ENCODE data around the gene BANF2. TPM values are rescaled to one million over a fixed set of nuclear protein-coding genes. Genes with fewer than 3 reads are reported as not detected.
A peak's percentile ranks its signal among the peaks of the same experiment; 100 is the strongest.

BANF2 gene
- total RNA-seq, 4 donors from 2014 or later: not detected

DNA sequence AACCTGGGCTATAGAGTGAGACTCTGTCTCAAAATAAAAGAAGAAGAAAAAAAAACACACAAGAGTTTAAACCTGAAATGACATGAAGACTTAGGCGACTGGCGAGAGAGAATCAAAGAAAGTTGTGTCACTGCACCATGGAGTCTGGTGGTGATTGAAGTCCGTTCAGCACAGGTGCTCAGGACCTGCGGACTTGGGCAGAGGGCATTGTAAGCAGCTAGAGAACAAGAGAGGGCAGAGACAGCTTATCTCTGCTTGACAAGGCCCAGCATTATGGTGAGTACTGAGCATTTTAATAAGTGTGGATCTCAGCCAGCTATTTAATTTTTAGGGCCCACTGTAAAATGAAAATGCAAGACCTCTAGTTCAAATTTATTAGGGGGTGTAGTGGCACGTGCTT lies 31.5 kb downstream of the BANF2 start:
- Histone ChIP-seq H3K27me3 (no peaks in the 10 kb centered on the region), H3K9me3 (no peaks in the 10 kb centered on the region), H3K4me1 (peaks cover 0 to 14% (median 0%) of the 10 kb centered on the region in 4 donors), H3K4me3 (no peak overlapping the region), H3K27ac (no peak overlapping the region), H3K36me3 (no peaks in the 10 kb centered on the region)
- TF ChIP-seq, protein P1, sequence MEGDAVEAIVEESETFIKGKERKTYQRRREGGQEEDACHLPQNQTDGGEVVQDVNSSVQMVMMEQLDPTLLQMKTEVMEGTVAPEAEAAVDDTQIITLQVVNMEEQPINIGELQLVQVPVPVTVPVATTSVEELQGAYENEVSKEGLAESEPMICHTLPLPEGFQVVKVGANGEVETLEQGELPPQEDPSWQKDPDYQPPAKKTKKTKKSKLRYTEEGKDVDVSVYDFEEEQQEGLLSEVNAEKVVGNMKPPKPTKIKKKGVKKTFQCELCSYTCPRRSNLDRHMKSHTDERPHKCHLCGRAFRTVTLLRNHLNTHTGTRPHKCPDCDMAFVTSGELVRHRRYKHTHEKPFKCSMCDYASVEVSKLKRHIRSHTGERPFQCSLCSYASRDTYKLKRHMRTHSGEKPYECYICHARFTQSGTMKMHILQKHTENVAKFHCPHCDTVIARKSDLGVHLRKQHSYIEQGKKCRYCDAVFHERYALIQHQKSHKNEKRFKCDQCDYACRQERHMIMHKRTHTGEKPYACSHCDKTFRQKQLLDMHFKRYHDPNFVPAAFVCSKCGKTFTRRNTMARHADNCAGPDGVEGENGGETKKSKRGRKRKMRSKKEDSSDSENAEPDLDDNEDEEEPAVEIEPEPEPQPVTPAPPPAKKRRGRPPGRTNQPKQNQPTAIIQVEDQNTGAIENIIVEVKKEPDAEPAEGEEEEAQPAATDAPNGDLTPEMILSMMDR (IDR thresholded peaks at IDR 0.05): no peak
- TF ChIP-seq POLR2A (IDR thresholded peaks at IDR 0.05): no peak
- peak in 1 of 3 donors; percentile 62 for DNase-seq

DNA sequence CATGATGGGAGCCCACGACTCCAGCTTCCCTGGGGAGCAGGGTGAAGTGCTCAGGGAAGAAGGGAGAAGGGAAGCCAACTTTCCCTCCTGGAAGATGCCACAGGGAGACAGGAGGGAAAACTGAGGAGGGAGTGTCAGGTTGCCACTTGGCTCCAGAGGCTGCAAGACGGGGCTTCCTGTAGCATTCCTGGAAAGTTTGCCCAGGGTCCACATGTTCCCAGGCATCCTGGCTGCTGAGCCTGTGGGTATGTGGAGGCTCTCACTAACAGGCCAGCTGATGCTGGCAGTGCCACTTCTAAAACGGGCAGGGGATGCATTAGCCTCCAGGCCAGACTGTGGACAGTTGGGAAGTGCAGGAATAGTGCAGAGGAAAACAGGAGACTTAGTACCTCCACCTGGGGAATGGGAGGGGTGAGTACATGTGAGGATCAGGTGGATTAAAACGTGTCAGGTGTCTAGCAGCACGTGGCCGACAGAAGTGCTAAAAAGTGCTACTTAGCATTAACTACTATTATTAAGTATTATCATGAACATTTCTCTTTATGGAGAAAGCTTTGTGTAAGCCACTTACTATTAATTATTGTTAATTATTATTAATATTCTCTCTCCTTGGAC lies 33.2 kb downstream of the BANF2 start:
- H3K9me3 ChIP-seq: no peaks in the 10 kb centered on the region
- TF ChIP-seq, protein P1 (IDR thresholded peaks at IDR 0.05): no peak
- TF ChIP-seq POLR2A (IDR thresholded peaks at IDR 0.05): no peak
- H3K4me1 ChIP-seq: peaks cover 0 to 14% (median 0%) of the 10 kb centered on the region in 4 donors
- H3K27ac ChIP-seq: no peak overlapping the region
- H3K4me3 ChIP-seq: no peak overlapping the region
- H3K27me3 ChIP-seq: no peaks in the 10 kb centered on the region
- no peak for DNase-seq
- no peaks in the 10 kb centered on the region for H3K36me3 ChIP-seq

DNA sequence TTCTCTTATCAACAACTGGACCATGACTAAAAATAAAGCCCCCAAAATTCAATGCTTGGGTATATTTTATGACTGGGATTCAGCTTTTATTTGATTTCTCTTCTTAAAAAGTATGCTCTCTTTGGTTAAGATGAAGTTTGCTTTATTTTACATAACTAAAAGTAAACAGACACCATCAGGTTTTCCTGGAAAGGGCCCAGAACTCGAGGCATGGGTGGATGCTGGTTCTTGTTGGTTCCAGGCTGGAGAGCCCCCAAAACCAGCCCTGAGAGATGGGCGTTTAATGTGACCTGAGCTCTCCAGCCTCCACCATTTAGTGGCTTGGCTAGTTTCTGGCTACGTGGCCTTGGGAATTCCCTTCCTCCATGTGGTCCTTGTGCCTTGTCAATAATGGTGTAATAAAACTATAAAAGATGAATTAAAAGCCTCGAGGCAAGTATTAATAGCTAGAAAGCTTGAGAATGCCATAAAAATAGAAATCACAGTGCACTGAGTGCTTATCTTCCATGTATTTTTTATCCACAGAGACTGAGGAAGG lies 34.1 kb downstream of the BANF2 start:
- no peaks in the 10 kb centered on the region for H3K36me3 ChIP-seq
- peaks cover 0 to 14% (median 0%) of the 10 kb centered on the region in 4 donors for H3K4me1 ChIP-seq
- DNase-seq: no peak
- H3K27ac ChIP-seq: no peak overlapping the region
- H3K9me3 ChIP-seq: no peaks in the 10 kb centered on the region
- TF ChIP-seq, protein P1 (IDR thresholded peaks at IDR 0.05): no peak
- no peak for TF ChIP-seq POLR2A (IDR thresholded peaks at IDR 0.05)
- H3K27me3 ChIP-seq: no peaks in the 10 kb centered on the region
- H3K4me3 ChIP-seq: no peak overlapping the region

GRCh38 chr20:17734374-17734773 lies 34.6 kb downstream of the BANF2 start:
- H3K36me3 ChIP-seq: no peaks in the 10 kb centered on the region
- H3K4me1 ChIP-seq: peaks cover 0 to 14% (median 0%) of the 10 kb centered on the region in 4 donors
- no peaks in the 10 kb centered on the region for H3K9me3 ChIP-seq
- no peaks in the 10 kb centered on the region for H3K27me3 ChIP-seq
- TF ChIP-seq POLR2A (IDR thresholded peaks at IDR 0.05): no peak
- DNase-seq: no peak
- no peak overlapping the region for H3K27ac ChIP-seq
- H3K4me3 ChIP-seq: no peak overlapping the region

- no peak for DNase-seq
- no peak overlapping the region for H3K27ac ChIP-seq
Measured at GRCh38 chr20:17735206-17735804, 35.5 kb downstream of the BANF2 start.

More at GRCh38 chr20:17735206-17735804, 35.5 kb downstream of the BANF2 start:
- H3K4me3 ChIP-seq: no peak overlapping the region
- H3K9me3 ChIP-seq: no peaks in the 10 kb centered on the region
- H3K4me1 ChIP-seq: peaks cover 0 to 14% (median 0%) of the 10 kb centered on the region in 4 donors
- H3K27me3 ChIP-seq: no peaks in the 10 kb centered on the region
- TF ChIP-seq POLR2A (IDR thresholded peaks at IDR 0.05): no peak
- TF ChIP-seq, protein P1 (IDR thresholded peaks at IDR 0.05): no peak
- H3K36me3 ChIP-seq: no peaks in the 10 kb centered on the region
